Right renal pelvis (tissue), 4 donors: ENCODE measurements around the gene PNKD. TPM values are rescaled to one million over a fixed set of nuclear protein-coding genes. Genes with fewer than 3 reads are reported as not detected.
"Not testable (repeated sequence)": the region's sequence is repeated elsewhere in the genome, so short reads cannot be mapped to it uniquely, and the experiment has no call there.

Experiments
- DNase-seq, 4 donors: peaks; one replicate each; pipeline ENCODE4 v3.0.0-alpha.2; 2013; ENCODE audit warnings: low read depth in 4 of 4, low spot score in 3 of 4, missing footprints in 1 of 4
- polyA plus RNA-seq, 4 donors: library from polyadenylated mRNA; unstranded; fragments of 120-200 nt; gene quantifications; one replicate each; pipeline ENCODE4 v1.2.1, GENCODE V29; 2013; ENCODE audit not compliant: insufficient read length in 4 of 4

PNKD gene
- polyA plus RNA-seq, 4 donors, result 103 to 132 (median 111) TPM

GRCh38 chr2:218272531-218273212 is 2.4 kb downstream of the PNKD start:
- peak in 1 of 4 donors; percentile 64 for DNase-seq

GRCh38 chr2:218273214-218273907 is 3.0 kb downstream of the PNKD start:
- DNase-seq, result not testable (repeated sequence)

DNA sequence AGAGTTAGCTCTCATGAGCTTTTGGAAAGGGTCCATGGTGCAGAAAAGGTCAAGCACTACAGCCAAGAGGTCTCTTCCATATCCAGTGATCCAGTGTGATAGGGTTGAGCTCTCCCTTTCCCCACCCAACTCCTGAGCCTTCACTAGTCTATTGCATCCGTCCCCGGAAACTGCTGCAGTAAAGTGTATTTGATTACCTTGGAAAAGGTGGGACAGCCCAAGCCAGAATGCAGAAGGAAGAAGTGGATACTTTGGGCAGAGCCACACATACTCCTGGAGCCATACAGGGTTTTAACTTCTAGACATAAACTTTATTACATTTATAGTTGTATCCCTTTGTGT is 3.6 kb downstream of the PNKD start:
- DNase-seq, result no peak

GRCh38 chr2:218274586-218274985 is 4.3 kb downstream of the PNKD start:
- no peak for DNase-seq

DNA sequence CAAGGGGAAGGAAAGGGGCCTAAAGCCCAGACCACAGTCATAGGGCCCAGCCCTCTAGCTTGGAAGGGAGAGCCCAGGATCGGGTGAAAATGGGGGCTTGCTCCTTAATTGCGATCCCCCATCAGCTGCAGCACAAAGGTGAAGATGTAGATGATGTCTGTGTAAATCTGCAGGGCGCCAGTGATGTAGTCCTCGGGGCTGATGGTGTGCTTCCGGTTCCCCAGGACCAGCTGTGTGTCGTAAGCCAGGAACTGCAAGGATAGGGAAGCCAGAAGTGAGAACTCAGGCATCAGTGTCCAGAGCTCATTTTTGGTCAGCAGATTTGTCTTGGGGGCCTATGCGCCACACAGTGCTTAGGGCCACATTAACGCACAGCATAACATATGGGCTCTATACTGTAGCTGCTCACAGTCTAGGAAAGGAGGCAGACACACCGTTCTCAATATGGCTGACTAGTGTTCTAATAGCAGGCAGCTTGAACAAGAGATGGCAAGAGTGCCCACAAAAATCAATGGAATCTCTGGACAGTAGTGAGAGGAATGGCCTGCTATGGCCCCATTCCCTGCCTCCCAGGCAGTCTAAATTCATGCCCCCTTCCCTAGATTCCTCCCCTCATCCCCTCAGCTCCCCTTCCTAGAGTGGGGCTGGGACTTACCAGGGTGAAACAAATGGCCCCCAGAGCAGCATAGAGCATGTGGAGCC is 5.2 kb downstream of the PNKD start:
- DNase-seq, result no peak

- DNase-seq, result no peak
Measured at GRCh38 chr2:218276986-218277755, 6.9 kb downstream of the PNKD start.

- DNase-seq, result no peak
Measured at GRCh38 chr2:218277921-218278320, 7.6 kb downstream of the PNKD start.

DNA sequence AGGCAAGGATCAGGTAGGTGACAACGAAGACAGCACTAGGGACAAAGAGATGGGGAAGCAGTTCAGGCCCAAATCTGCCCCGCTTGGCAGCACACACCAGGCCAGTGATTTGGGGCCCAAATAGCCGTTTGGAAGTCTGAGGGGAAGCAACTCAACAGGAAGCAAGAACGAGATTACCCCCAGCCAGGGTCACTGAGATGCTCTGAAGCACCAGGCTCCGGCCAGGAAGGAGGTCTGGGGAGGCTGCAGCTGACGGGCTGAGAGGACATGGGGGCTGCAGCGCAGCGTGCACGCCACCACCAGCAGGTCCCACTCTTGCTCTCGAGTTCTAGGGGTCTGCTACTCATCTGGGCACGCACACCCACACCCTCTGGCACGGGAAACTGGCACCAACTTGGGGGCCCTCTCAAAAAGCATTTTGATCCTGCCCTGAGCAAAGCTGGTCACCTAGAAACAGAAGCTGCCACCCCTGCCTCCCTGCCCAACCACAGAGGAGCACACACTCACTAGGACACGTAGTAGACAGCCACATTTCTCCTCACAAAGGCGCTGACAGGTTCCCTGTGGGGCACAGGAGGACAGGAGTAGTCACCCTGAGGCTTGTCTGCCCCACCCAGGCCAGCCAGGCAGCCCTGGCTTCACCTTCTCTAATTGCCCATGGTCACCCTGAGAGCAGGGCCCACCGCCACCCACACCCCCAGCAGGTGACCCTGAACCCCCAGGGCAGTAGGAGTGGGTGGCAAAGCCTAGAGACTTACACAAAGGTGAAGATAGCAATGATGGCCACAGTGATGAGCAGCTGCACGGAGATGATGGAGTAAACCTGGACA is 8.4 kb downstream of the PNKD start:
- DNase-seq, result no peak

GRCh38 chr2:218280260-218280870 is 10.0 kb downstream of the PNKD start:
- DNase-seq, result no peak

DNA sequence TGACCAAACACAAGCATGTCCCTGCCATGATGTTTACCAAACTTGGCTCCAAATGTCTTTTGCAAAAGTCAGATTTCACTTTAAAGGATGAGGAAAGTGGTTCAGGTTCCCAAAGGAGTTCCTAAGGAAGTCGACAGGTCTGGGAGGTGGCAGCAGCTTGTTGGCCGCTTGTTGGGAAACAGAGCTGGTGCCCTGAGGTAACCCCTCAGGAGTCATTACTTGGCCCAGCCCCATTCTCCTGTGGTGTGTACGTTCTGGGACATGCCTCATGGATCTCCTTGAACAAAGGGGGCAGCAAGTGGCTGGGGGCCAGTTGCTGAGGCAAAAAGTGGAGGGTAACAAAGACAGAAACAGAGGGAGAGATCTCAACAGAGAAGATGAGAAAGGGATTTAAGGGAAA is 11.1 kb downstream of the PNKD start:
- no peak for DNase-seq

GRCh38 chr2:218282173-218282991 is 12.1 kb downstream of the PNKD start:
- DNase-seq, result no peak

DNA sequence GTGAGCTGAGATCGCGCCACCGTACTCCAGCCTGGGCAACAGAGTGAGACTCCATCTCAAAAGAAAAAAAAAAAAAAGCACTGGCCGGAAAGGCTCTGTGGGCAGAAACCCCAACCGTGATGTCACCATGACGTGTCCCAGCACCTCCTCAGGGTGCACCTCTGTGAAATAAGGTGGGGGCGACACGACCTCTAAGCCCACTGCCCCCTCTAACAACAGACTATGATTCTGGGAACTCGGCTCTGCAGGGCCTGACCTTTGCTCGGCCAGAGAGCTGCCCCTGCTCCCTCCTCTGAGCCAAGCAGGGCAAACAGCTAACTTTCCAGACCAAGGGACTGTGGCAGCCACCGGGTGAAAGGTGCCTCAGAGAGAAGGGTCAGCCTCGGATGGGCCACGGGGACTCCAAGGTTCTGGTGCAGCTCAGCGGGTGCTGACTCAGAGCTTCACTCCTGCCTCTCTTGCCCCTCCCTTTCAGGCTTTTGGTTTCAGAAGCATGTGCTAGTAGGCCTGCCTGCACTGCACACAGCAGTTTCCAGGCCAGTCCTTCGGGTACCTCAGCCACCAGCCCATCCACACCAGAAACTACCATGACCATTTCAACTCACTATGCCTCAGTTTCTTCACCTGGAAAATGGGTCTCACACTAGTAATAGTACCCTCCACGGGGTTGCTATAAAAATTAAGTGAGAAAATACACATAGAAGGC is 13.9 kb downstream of the PNKD start:
- DNase-seq, result no peak

- no peak for DNase-seq
Measured at GRCh38 chr2:218285604-218286003, 15.3 kb downstream of the PNKD start.

- DNase-seq, result no peak
Measured at GRCh38 chr2:218286570-218287459, 16.5 kb downstream of the PNKD start.

DNA sequence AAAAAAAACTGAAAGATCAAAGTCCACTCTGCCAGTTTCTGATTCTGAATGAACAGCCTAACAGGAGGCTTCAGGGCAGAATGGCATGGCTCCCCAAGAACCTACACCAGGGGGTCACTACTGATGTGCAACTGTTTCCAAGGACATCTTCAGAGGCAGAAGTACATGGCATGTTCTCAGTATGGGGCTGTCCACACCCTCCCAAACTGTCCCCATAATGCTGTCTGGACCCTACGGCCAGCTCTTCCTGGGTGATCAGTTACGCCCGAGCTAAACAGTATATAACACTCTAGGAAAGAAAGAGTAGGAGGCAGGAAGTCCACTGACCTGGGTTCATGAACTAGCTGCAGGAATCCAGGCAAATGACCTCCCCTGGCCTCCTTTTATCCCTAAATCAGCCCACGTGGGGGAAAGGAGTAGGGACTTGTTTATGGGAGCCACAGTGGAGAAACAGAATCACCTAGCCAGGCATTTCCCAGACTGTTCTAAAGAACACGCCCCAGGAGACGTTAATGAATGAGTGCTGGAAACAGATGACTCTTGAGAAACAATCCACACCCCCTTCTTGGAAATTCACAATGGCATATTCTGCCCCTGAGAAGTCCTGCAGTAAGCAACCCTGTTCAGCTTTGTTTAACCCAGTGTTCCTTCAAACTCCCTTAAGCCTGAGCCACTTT is 19.5 kb downstream of the PNKD start:
- DNase-seq, result no peak

DNA sequence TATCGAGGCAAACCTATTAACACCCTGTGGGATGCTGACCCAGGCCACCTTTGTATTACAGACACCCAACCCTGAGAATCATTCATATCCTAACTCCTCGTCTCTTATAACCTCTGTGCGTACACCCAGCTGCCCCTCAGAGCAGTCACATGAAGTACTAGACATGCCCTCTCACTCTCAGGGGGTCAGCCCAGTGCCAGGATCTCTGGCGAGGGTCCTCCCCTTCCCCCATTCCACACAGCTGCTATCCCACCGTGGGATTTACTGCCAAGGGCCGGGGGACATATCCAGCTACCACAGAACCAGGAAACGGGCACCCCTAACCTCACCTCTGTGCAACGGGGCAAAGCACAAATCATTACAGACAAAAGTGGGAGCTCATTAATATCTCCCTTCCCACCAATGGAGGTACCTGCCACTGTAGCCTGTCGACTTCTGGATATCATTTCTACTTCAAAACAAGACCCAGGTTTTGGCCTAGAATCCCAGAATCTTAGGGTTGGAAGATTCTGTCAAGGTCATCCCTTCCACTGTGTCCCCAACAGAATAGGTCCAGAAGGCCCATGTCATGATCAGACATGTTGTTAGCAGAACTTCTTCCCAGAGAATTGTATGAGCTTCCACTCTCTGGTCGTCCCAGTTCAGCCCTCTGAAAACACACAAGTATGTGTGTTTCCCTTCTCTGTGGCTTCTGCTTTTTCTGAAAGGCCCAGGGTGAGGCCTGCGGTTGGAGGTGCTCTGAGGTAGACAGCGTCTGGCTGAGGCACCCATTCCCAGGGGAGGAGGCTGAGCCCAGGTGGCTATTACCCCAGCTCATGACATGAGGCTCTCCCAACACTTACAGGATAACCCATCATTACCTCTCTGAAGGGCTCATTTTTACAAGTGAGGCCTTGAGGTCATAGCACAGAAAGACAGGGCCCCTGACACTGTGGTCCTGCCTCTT is 20.3 kb downstream of the PNKD start:
- no peak for DNase-seq
